M059J (cell line): ENCODE data around the gene DDX10. TPM values are rescaled to one million over a fixed set of nuclear protein-coding genes. Genes with fewer than 3 reads are reported as not detected.

Experiments used
- DNase-seq: peaks from one replicate; pipeline ENCODE4 v3.0.0-alpha.2; 2012; ENCODE audit warnings: low read depth
- total RNA-seq: library from RNA; depleted of rRNA; stranded (reverse); fragments of >200 nt; shearing (Covaris generic); gene quantifications from 2 replicates; pipeline ENCODE4 v1.2.3, GENCODE V29; 2014; rRNA removed

Gene DDX10
- total RNA-seq, 1 experiment from 2014 or later: 43.0 TPM

DNA sequence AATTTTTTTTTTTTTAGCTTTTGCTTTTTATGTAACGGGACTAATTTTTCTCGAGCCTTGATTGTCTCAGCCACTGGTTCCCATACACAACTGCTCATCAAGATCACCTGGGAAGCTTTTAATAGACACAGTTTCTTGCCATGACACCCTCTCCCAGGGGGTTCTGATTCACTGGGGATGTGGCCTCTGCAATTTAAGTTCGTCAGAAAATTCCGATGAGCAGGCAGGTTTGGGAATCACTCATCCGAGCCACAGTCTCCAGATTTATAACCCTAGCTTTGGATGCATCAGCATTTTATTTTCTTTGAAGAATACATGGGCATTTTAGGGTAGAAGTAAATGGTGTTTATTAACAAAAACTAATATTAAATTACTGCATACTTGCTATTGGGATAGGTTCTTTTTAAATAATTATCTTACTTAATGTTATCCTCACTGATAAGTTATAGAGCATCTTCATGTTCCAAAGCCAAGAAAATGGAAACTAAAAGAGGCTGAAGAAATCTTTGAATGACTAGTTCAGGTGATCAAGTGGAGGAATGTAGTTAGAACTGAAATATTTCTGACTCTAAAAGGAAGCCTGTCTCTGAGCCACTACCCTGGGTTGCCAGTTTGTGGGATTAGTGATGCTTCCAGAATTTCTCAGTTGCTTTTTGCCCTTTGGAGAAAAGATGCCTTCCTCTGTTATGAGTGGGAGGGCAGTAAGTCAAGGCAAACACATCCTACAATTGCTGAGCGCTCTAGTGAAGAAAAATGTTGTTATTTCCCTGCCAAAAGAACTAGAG lies 319.0 kb downstream of the DDX10 start:
- peak; percentile 57 for DNase-seq

DNA sequence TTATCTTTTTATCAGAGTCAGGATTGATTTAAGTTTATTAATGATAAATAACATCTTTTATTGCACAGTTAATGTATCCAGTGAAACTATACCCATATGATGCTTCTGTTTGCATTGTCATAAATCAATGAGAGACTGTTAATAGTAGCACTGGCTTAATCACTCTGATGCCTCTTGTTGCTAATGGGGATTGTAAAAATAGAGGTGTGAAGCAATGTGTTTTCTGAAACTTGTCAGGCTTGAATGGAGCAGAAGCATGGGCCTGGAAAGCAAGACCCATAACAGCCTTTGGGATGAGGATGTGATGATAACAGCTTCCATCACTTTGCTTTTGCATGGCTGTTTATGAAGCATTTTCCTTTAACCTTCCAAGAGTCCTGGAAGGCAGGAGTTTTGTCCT lies 319.7 kb downstream of the DDX10 start:
- DNase-seq: no peak

DNA sequence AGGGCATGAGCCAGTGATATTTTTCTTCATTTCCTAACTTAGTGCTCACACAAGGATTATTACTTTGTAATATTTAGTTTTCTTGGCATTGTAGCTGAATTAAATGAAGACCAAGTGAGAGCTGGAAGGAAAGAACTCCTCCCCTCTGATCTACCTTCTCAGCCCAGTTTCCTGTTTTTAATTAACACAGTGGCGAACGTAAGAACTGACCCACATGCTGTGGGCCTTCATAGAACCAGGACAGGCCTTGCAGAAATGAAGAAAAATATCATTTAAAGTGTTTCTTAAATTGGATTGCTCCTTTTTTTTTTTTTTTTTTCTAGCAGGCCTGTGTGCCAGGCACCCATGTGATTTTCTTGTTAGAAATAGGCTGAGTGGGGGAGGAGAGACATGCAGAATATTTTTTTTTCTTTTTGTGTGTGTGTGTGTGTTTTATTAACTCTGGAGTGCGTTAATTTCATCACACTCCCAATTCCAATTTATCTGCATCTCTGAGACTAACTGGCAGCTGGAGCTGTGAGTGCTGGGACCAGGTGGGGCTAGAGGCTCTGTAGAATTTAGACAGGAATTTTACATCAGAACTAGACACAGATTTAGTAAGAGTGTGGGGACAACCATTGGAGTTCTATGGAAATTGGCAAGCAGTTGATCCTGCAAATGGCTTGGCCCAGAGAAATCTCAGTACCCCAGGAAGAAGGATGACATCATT lies 320.5 kb downstream of the DDX10 start:
- DNase-seq: no peak

DNA sequence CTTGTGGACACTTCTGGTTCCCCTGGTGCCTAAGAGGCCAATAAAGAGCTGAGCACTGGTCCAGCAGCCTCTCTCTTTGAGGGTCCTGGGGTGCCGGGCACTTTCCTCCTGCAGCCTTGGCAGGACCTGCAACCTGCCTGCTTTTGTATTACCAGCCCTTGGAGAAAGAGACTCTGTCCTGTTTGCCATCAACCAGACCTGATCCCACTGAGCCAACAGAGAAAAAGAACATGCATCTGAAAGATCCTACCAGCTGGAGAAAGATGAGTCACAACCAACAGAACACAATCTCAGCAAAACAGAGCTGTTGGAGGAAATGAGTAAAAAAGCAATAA lies 321.0 kb downstream of the DDX10 start:
- peak; percentile 69 for DNase-seq

Other genes starting within 250 kb of the DDX10 start
- 1.9 TPM in 1 of 2 replicates, not detected in the other for gene C11orf65, start 197.5 kb upstream of the DDX10 start, total RNA-seq
- gene POGLUT3, start 166.7 kb upstream of the DDX10 start, total RNA-seq: 46.0 and 82.0 TPM in 2 replicates
- 2.3 and 2.7 TPM in 2 replicates for gene EXPH5, start 71.3 kb upstream of the DDX10 start, total RNA-seq